Measurements from ENCODE around the gene CDH13. TPM values are rescaled to one million over a fixed set of nuclear protein-coding genes. Genes with fewer than 3 reads are reported as not detected.

The CDH13 gene
- total RNA-seq, 1 donor from 2014 or later: not detected

DNA sequence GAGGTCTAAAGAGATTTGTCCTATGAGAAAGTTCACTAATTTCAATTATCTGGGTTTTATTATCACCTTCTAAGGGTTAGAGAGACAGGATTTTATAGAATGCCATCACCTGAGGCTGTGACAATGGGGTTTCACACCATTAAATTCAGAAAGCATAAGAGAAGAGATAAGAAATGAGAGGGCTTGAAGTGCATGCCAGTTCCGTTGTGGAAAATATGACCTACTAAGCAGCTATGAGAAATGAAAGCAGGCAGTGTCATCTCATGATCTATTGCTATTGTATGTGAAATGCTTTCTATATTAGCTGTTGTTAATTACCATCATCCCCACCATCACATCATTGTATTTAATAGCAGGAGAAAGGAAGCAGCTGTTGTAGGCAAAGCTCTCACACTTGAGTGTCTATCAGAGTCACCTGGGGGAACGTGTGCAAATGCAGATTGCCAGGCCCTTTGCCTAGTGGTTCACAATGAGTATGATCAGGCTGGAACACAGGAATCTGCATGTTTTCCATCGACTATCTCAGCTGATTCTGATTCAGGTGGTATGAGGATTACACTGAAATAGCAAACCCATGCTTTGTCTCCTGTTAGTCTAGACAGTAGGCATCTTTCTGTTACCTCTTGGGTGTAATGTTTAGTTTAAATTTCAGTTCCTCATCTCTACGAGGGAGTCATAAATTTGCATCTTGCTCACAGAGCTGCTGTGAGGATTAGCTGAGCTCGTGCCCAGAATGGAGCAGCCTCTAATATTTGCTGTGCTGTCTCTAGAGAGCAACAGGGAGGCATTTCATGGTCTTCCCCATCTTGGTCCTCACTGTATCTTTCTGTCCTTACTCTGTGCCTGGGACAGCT is 256.4 kb downstream of the CDH13 start:
- no peak overlapping the region for H3K4me3 Mint-ChIP-seq
- H3K27me3 Mint-ChIP-seq: no peaks in the 10 kb centered on the region
- intact Hi-C loops (cut with micrococcal nuclease): no loop called here
- H3K27ac Mint-ChIP-seq: no peak overlapping the region
- no peak for DNase-seq
- ChIA-PET CTCF (no interaction called here), POLR2A (no interaction called here)
- TF ChIP-seq, protein P1, sequence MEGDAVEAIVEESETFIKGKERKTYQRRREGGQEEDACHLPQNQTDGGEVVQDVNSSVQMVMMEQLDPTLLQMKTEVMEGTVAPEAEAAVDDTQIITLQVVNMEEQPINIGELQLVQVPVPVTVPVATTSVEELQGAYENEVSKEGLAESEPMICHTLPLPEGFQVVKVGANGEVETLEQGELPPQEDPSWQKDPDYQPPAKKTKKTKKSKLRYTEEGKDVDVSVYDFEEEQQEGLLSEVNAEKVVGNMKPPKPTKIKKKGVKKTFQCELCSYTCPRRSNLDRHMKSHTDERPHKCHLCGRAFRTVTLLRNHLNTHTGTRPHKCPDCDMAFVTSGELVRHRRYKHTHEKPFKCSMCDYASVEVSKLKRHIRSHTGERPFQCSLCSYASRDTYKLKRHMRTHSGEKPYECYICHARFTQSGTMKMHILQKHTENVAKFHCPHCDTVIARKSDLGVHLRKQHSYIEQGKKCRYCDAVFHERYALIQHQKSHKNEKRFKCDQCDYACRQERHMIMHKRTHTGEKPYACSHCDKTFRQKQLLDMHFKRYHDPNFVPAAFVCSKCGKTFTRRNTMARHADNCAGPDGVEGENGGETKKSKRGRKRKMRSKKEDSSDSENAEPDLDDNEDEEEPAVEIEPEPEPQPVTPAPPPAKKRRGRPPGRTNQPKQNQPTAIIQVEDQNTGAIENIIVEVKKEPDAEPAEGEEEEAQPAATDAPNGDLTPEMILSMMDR (IDR thresholded peaks at IDR 0.05): no peak
- peak; percentile 73 for ATAC-seq (ENCODE audit: low read depth)
- H3K36me3 Mint-ChIP-seq (ENCODE audit: low read depth): no peaks in the 10 kb centered on the region
- peaks cover 11% of the 10 kb centered on the region for H3K4me1 Mint-ChIP-seq
- no peaks in the 10 kb centered on the region for H3K9me3 Mint-ChIP-seq

DNA sequence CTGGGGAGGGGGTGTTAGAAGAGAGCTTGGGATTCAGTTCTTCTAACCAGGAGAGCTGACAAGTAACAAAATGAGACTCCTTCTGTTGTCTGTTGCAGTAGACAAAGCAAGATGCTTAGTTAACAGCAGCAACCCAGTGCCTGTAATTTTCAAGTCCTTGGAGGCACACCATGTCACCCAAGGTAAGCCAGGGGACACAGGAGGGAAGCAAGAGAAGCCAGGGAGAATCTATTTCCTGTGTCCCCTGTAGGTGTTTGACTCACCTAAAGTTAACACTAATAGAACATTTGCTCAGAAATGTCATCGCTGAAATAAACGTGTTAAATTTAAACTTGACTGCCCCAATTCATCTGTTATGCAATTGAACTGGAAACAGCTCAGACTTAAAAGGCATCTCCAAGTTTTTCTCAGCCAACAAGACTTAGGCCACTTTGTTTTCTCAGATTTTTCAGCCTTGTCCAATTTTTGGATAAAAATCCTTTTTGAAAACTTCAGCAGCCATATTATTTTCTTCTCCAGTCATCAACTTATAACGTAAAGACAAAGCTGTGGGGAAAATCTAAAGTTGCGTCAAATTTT is 257.6 kb downstream of the CDH13 start:
- Mint-ChIP-seq H3K4me1 (peaks cover 11% of the 10 kb centered on the region), H3K4me3 (no peak overlapping the region), H3K27me3 (no peaks in the 10 kb centered on the region), H3K36me3 (ENCODE audit: low read depth) (no peaks in the 10 kb centered on the region), H3K27ac (no peak overlapping the region), H3K9me3 (no peaks in the 10 kb centered on the region)
- ATAC-seq (ENCODE audit: low read depth) (no peak), DNase-seq (no peak)
- intact Hi-C loops (cut with micrococcal nuclease): no loop called here
- TF ChIP-seq, protein P1 (IDR thresholded peaks at IDR 0.05): no peak
- POLR2A ChIA-PET: no interaction called here
- CTCF ChIA-PET: no interaction called here

DNA sequence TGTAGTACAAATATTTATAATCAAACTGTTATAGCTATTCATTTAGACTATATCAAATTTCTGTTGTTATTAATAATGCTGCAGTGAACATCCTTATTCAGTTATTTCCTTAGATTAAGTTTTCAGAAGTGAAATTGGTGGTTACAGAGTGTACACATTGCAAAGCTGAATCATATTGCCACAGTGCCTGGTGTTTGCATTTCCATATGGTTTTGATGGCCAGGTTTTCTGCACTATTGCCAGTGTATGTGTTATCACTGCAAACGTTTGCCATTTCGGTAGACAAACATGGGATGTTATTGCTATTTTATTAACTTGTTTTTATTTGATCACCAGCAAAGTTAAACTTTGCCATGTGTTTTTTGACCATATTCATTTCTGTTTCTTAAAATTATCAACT is 259.4 kb downstream of the CDH13 start:
- intact Hi-C loops (cut with micrococcal nuclease): no loop called here
- CTCF ChIA-PET: no interaction called here

DNA sequence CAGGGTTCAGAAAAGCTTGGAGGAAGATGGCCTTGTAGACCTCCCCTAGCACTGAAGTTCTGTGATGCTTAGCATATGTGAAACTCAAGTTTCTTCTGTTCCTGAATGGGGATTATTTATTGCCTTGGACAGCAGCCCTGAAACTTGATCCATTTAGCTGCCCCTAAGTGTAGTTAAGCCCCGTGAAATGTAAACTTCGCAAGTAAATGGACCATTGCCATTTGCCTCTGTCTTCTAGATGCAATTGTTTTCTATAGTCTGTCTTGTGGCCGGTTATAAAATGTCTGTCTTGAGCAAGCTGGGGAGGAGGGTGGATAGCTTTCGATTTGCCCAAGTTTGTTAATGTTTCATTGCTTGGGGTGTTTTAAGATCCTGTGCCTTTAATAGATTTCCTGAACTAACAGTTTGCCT is 261.8 kb downstream of the CDH13 start:
- no peaks in the 10 kb centered on the region for H3K9me3 Mint-ChIP-seq
- DNase-seq (no peak), ATAC-seq (ENCODE audit: low read depth) (no peak)
- H3K36me3 Mint-ChIP-seq (ENCODE audit: low read depth): no peaks in the 10 kb centered on the region
- intact Hi-C loops (cut with micrococcal nuclease): no loop called here
- no peak overlapping the region for H3K27ac Mint-ChIP-seq
- no peak overlapping the region for H3K4me3 Mint-ChIP-seq
- no peaks in the 10 kb centered on the region for H3K27me3 Mint-ChIP-seq
- TF ChIP-seq, protein P1 (IDR thresholded peaks at IDR 0.05): no peak
- POLR2A ChIA-PET: no interaction called here
- peaks cover 3% of the 10 kb centered on the region for H3K4me1 Mint-ChIP-seq
- CTCF ChIA-PET: no interaction called here

More for the DNA sequence above, 259.4 kb downstream of the CDH13 start:
- peaks cover 11% of the 10 kb centered on the region for H3K4me1 Mint-ChIP-seq
- ATAC-seq (ENCODE audit: low read depth) (no peak), DNase-seq (no peak)
- POLR2A ChIA-PET: no interaction called here
- no peaks in the 10 kb centered on the region for H3K27me3 Mint-ChIP-seq
- H3K4me3 Mint-ChIP-seq: no peak overlapping the region
- TF ChIP-seq, protein P1 (IDR thresholded peaks at IDR 0.05): no peak
- H3K36me3 Mint-ChIP-seq (ENCODE audit: low read depth): no peaks in the 10 kb centered on the region
- H3K9me3 Mint-ChIP-seq: no peaks in the 10 kb centered on the region
- no peak overlapping the region for H3K27ac Mint-ChIP-seq

DNA sequence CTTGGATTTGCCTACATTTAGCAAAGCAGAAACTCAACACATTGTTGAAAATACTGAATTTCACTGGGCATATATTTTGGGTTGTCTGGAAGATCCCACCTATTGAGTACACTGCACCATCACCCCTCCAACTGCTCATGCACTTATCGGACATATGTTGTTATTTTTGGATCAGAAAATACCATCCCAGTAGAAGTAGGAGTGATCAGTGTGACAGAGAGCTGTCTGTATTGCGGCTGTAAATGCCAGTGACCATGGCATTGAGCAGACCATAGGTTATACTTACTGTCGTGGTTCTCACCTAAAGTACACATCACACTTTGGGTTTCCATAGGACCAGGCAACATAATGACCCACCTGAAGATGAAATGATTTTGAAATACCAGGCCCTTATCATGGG is 264.7 kb downstream of the CDH13 start:
- no peak for DNase-seq
- CTCF ChIA-PET: no interaction called here

More for the DNA sequence above, 264.7 kb downstream of the CDH13 start:
- TF ChIP-seq, protein P1 (IDR thresholded peaks at IDR 0.05): no peak
- Mint-ChIP-seq H3K9me3 (peaks cover 2% of the 10 kb centered on the region), H3K4me1 (no peaks in the 10 kb centered on the region), H3K36me3 (ENCODE audit: low read depth) (no peaks in the 10 kb centered on the region), H3K4me3 (no peak overlapping the region), H3K27ac (no peak overlapping the region), H3K27me3 (peaks cover 1% of the 10 kb centered on the region)
- intact Hi-C loops (cut with micrococcal nuclease): no loop called here
- ATAC-seq (ENCODE audit: low read depth): no peak
- POLR2A ChIA-PET: no interaction called here

Data from activated B cell treated with CpG ODN at 0.5 μM for 24 hours (primary cell).